WERI-Rb-1 (cell line): ENCODE results near the gene EML5.

Experiments used
- DNase-seq: peaks from one replicate; pipeline ENCODE4 v3.0.0-alpha.2; 2020
- H3K27ac ChIP-seq: fragments of 250-450 bp; sonication (Bioruptor Pico); 2 replicates; pipeline ENCODE4 v1.5.1; 2020; ENCODE audit warnings: mild to moderate bottlenecking, moderate library complexity
- H3K27me3 ChIP-seq: fragments of 250-450 bp; sonication (Bioruptor Pico); 2 replicates; pipeline ENCODE4 v1.5.1; 2021; ENCODE audit warnings: mild to moderate bottlenecking, low read depth, moderate library complexity; ENCODE audit not compliant: insufficient read depth, severe bottlenecking
- H3K36me3 ChIP-seq: fragments of 250-450 bp; sonication (Bioruptor Pico); 2 replicates; pipeline ENCODE4 v1.5.1; 2020; ENCODE audit warnings: mild to moderate bottlenecking, moderate library complexity
- H3K4me3 ChIP-seq: 2 replicates; pipeline ENCODE4 v1.5.1; 2011; ENCODE audit warnings: low read depth, mild to moderate bottlenecking, control low read depth, low read length
- H3K9me3 ChIP-seq: fragments of 250-450 bp; sonication (Bioruptor Pico); 2 replicates; pipeline ENCODE4 v1.5.1; 2021; ENCODE audit warnings: mild to moderate bottlenecking, moderate library complexity; ENCODE audit not compliant: severe bottlenecking
- CTCF ChIP-seq: IDR thresholded peaks from 2 replicates; pipeline ENCODE4 v1.5.1; 2011; ENCODE audit warnings: low read depth, mild to moderate bottlenecking, control low read depth, inconsistent platforms, low read length

Gene EML5

GRCh38 chr14:88792473-88793258, at the start of gene EML5:
TSS of gene EML5 (minus strand) at chr14:88792953. CDS start at chr14:88792503, 450 bp downstream.
- Histone ChIP-seq H3K9me3 (peaks cover 3% of the 10 kb centered on the region), H3K36me3 (no peaks in the 10 kb centered on the region), H3K4me3 (peak within 1 kb of the TSS; percentile 66), H3K27me3 (no peaks in the 10 kb centered on the region), H3K27ac (peak within 1 kb of the TSS; percentile 88)
- 0 out of 2 replicates have a peak, but pooled peaks have one; percentile 25 for TF ChIP-seq CTCF
- DNase-seq = peak; percentile 90

- DNase-seq = no peak
- TF ChIP-seq CTCF = no peak
- Histone ChIP-seq H3K9me3 (no peaks in the 10 kb centered on the region), H3K36me3 (peaks cover 17% of the 10 kb centered on the region), H3K27me3 (no peaks in the 10 kb centered on the region), H3K27ac (peak overlapping the region; percentile 50), H3K4me3 (no peak overlapping the region)
Observed at GRCh38 chr14:88842414-88842813, 49.7 kb upstream of the EML5 start.

- DNase-seq = no peak
- Histone ChIP-seq H3K9me3 (no peaks in the 10 kb centered on the region), H3K36me3 (peaks cover 14% of the 10 kb centered on the region), H3K27me3 (no peaks in the 10 kb centered on the region), H3K27ac (peak overlapping the region; percentile 48), H3K4me3 (no peak overlapping the region)
- no peak for TF ChIP-seq CTCF
Observed at GRCh38 chr14:88841741-88842140, 49.0 kb upstream of the EML5 start.

GRCh38 chr14:88840926-88841325, 48.2 kb upstream of the EML5 start:
- no peak for TF ChIP-seq CTCF
- peak; percentile 32 for DNase-seq
- Histone ChIP-seq H3K36me3 (peaks cover 13% of the 10 kb centered on the region), H3K27me3 (no peaks in the 10 kb centered on the region), H3K4me3 (no peak overlapping the region), H3K9me3 (no peaks in the 10 kb centered on the region), H3K27ac (peak overlapping the region; percentile 48)

- no peak for TF ChIP-seq CTCF
- H3K27ac ChIP-seq = no peak overlapping the region
- no peaks in the 10 kb centered on the region for H3K9me3 ChIP-seq
- no peaks in the 10 kb centered on the region for H3K27me3 ChIP-seq
- peaks cover 8% of the 10 kb centered on the region for H3K36me3 ChIP-seq
- no peak for DNase-seq
- no peak overlapping the region for H3K4me3 ChIP-seq
Observed at GRCh38 chr14:88838015-88838414, 45.3 kb upstream of the EML5 start.
